GM21737 (cell line): Measurements from ENCODE around the gene GRK4.
"Not testable (repeated sequence)": the region's sequence is repeated elsewhere in the genome, so short reads cannot be mapped to it uniquely, and the experiment has no call there.

Experiments
- ATAC-seq: cut with Tn5 transposase; IDR thresholded peaks from one replicate; pipeline ENCODE4 v1.9.1; 2021; ENCODE audit warnings: mild to moderate bottlenecking, moderate library complexity; ENCODE audit not compliant: unreplicated experiment

Gene GRK4

DNA sequence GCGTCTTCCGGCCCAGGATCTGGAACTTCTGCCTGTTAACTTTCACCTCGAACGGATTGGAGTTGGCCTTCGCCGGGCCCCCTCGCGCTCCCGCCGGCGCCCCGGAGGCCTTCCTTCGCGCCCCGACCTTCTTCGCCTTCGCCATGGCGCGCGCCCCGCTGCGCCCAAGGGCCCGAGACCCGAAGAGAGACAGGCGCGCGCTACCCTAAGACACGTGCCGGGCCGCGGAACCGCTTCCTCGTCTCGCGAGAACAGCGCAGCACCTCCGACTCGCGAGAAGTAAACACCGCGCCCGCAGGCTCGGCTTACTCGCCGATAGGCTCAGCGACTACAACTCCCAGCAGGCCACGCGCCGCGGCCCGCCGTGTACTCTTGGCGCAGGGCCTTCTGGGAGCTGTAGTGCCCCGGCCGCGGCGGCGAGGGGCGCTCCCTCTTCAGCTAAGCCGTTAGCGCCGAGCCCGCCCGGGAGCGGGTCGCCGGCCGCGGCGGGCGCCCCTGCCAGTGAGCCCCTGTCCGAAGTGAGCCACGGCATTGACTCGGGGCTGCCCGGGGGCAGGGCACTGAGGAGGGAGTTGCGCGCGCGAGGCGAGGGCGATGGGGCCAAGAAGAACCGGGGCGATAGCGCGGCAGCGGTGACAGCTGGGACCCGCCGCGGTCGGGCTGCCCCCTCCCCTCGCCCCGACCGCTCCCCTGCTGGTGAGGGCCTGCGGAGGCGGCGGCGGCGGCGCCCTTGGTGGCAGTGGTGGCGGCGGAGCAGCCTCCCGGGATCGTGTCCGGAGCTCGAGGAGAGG, at the start of gene GRK4, which contains the start of gene NOP14:
Gene GRK4, plus strand, starts transcription at position 397 of the 791 bp plus-strand sequence. CDS start 500 bp downstream, outside the sequence.
Gene NOP14, minus strand, starts transcription at position 232 of the 791 bp plus-strand sequence. Its CDS starts 87 bp downstream, at position 145.
- peak; percentile 89 for ATAC-seq

DNA sequence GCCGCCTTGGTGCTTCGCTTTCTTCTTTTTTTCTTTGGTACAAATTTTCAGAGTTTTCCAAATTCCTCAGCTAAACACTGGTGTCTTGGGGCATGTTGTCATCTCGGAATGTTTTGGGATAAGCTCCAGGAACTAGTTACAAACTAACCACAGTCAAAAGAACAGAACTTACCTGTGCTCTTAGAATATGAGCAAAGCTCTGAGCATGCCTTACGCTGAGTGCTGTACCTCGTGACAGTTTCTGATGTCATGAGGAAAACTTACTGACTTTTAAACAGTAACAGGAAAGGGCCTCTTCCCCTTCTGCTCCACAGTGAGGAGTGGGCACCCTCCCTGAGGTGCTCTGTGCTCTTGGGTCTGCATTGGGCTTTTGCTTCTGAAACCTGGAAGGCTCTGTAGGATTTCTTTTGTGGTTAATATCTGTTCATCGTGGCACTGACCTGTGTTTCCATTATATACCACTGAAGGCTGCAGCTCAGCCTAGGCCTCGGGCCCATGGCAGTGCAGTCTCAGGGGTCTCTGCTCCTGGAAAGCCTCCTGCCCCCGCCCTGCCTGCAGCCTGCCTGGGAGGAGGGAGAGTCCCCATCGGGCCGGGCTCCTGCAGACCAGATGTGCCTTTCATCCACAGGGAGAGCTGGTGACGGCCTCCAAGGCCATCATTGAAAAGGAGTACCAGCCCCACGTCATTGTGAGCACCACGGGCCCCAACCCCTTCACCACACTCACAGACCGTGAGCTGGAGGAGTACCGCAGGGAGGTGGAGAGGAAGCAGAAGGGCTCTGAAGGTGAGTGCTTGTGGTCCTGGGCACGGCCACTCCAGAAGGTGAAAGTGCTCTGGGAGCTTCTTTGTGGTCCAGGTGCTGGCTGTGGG, 48.9 kb upstream of the GRK4 start:
- no peak for ATAC-seq

DNA sequence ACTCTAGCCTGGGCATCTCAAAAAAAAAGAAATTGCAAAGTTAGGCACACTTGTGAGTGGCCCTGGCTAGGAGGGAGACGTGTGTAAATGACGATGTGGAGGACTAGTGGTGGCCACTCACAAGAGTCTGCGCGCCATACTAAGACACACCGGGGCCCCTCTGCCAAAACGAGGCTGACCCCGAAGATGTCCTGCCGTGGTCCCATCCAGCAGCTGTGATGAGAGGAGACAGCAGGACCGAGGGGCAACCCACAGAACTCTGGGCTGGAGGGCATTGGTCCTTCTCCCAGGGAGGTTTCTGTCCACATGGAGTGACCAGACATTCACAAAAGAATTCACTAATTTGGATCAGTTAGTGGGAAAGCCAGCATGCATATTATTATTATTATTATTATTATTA, 47.6 kb upstream of the GRK4 start:
- ATAC-seq: no peak

DNA sequence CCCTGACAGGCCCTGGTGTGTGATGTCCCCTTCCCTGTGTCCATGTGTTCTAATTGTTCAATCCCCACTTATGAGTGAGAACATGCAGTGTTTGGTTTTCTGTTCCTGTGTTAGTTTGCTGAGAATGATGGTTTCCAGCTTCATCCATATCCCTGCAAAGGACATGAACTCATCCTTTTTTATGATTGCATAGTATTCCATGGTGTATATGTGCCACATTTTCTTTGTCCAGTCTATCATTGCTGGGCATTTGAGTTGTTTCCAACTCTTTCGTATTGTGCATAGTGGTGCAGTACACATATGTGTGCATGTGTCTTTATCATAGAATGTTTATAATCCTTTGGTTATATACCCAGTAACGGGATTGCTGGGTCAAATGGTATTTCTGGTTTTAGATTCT, 46.7 kb upstream of the GRK4 start:
- not testable (repeated sequence) for ATAC-seq

DNA sequence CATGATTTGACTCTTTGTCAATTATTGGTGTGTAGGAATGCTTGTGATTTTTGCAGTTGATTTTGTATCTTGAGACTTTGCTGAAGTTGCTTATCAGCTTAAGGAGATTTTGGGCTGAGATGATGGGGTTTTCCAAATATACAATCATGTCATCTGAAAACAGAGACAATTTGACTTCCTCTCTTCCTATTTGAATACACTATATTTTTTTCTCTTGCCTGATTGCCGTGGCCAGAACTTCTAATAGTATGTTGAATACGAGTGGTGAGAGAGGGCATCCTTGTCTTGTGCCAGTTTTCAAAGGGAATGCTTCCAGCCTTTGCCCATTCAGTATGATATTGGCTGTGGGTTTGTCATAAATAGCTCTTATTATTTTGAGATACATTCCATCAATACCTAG, 45.1 kb upstream of the GRK4 start:
- ATAC-seq: not testable (repeated sequence)

DNA sequence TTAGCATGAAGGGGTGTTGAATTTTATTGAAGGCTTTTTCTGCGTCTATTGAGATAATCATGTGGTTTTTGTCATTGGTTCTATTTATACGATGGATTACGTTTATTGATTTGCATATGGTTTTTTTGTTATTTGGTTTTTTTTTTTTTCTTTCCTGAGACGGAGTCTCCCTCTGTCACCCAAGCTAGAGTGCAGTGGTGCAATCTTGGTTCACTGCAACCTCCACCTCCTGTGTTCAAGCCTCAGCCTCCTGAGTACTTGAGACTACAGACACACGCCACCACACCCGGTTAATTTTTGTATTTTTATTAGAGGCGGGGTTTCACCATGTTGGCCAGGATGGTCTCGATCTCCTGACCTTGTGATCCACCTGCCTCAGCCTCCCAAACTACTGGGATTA, 44.7 kb upstream of the GRK4 start:
- not testable (repeated sequence) for ATAC-seq

DNA sequence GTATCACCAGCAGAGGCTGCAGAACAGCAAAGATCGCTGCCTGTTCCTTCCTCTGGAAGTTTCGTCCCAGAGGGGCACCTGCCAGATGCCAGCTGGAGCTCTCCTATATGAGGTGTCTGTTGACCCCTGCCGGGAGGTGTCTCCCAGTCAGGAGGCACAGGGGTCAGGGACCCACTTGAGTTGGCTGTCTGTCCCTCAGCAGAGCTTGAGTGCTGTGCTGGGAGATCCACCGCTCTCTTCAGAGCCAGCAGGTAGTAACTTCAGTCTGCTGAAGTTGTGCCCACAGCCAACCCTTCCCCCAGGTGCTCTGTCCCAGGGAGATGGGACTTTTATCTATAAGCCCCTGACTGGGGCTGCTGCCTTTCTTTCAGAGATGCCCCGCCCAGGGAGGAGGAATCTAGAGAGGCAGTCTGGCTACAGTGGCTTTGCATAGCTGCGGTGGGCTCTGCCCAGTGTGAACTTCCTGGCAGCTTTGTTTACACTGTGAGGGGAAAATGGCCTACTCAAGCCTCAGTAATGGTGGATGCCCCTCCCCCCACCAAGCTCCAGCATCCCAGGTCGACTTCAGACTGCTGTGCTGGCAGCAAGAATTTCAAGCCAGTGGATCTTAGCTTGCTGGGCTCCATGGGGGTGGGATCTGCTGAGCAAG, 40.8 kb upstream of the GRK4 start:
- ATAC-seq: not testable (repeated sequence)

DNA sequence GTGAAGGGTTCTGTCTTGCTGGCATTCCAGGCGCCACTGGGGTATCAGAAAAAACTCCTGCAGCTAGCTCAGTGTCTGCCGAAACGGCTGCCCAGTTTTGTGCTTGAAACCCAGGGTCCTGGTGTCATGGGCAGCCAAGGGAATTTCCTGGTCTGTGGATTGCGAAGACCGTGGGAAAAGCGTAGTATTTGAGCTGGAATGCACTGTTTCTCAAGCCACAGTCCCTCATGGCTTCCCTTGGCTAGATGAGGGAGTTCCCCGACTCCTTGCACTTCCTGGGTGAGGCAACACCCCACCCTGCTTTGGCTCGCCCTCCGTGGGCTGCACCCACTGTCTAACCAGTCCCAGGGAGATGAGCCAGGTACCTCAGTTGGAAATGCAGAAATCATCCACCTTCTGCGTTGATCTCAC, 40.2 kb upstream of the GRK4 start:
- no peak for ATAC-seq

DNA sequence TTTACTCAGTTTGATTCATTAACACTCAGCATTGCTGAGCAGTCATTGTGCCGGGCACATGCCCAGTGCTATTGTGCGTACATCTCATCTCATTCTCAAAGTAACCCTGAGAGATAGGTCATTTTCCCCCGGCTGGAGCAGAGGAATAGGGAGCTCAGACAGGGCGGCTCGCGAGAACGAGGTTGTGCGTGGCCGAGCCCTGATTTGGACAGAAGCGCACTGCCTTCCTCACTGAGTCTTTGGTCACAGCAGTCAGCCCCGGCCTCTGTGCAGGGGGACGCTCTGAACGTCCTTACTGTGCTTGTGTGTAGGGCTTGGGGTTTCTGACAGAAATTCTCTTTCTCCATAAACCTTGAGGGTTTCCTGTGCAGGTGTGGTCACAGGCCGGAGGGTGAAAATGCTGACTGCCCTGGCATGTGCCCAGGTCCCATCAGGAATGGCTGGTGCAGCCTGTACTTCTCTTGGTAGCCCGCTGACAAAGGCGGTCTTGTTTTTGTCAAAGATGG, 39.6 kb upstream of the GRK4 start:
- no peak for ATAC-seq

DNA sequence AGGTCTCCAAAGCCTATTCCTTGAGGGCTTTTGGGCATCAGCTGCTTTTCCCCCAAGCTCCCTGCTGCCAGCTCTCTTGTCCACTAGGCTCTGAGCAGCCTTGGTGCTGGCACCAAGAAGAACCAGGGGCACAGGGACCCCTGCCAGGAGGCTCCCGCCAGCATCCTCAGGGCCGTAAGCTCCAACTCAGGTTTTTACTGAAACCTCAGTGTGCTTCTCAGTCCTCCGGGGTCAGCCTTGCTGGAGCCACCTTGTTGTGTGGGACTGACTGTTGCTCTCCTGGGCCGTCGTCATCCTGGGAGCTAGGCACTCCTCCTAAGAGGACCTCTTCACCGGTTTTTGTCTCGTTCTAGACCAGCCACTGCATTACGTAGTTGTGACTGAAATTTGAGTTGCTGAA, 39.1 kb upstream of the GRK4 start:
- no peak for ATAC-seq

DNA sequence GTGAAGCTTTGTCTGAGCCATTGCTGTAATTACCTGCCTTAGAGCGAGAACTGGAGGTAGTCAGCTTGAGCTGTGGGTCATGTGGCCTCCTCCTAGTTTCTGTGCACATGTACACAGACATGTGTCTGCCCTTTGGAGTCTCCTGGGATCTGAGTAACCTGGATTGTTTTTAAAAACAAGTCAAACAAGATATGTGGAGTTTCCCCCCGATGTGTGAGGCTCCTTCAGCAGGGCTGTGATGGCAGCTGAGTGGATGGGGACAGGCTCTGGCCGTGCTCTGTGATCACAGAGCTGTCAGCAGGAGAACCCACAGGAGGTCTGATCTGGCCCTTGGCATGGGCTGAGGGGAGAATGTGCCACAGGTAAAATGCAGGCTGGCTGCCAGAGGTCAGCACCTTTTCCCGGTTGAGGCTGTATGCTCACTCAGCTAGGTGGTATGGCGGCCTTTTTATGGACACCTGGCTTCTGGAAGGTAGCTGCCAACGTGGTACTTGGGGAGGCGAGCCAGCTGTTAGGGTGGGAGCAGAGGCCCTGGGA, 38.5 kb upstream of the GRK4 start:
- ATAC-seq: no peak

DNA sequence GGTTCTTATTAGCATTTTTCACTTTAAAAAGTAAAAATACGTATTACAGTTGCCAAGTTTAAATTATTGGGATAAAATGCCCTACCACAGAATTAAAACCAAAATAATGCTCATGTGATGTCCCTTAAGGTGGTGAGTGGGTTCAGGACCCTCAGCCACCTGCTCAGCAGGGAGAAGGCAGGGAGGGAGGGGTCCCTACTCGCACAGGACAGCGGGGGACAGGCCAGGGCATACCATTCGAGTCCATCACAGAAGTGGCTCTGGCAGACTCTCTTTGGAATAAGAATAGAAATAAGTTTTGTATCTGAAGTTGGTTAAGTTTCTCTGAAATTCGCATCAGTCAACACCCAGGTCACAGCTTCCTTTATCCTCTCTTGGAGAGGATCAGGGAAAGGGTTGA, 37.9 kb upstream of the GRK4 start:
- ATAC-seq: no peak

DNA sequence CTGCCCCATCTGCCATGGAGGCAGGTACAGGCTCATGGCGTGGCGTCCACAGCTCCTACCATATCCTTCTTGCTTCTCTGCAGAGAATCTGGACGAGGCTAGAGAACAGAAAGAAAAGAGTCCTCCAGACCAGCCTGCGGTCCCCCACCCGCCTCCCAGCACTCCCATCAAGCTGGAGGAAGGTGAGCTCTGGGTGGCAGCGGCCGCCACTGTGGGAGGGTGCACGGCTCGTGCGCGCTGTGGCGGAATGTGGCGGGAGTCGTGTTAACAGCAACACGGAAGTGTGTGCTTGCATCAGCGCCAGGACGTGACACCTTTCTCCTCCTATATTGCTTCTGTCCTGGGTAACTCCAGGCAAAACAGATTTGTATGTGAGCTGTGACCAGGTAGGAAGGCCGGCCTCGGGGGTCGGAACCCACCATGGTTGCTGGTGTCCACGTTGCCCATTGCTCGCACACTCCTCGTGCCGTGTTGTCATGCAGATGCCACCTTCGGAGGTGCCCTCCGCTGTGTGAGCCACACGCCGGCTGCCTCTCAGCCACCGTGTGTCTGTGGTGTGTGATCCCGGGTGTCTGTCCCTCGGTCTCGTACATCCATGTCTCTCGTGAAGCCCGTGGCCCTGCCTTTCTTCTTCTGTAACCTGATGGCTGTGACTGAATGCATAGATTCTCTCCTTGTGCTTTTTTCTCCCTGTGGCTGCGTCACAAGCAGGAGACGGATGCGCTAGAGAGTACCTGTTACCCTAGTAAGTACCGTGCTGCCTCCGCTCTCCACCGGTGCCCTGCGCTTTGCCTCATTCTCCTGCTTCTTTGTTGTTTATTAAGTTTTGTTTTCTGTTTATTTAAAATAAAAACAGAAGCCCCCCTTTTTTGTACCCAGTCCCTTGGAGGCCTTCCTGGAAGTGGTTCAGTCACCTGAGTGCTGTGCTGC, 37.2 kb upstream of the GRK4 start:
- ATAC-seq: no peak

DNA sequence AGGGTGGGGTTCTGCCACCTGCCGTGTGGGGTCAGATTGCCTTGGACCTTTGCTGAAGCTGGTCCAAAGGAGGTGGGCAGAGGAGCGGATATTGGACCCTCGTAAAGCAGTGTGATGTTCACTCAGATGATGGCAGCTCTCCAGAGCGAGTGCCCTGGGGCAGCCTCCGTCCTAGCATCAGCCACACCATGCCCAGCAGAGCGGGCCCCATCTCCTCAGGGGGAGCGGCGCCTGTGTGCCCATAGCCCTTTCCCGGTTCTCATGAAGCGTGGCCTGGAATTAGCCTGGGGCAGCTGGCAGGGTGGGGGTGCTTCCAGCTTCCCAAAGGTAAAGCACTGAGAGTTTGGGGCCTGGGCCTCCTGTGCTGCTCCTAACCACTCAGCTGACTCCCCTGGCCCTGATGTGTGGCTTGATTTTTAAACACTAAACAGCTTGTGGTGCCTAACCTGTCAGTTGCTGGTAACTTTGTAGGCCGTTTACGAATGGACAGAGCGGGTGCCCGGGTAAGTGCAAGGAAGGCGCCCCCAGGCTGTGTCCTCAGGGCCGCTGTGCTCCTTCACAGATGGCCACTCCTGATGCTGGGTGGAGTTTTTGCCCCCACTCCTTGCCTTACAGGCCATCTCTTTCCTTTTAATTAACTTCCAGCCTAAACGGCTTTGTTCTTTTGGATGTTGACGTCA, 36.2 kb upstream of the GRK4 start:
- no peak for ATAC-seq

DNA sequence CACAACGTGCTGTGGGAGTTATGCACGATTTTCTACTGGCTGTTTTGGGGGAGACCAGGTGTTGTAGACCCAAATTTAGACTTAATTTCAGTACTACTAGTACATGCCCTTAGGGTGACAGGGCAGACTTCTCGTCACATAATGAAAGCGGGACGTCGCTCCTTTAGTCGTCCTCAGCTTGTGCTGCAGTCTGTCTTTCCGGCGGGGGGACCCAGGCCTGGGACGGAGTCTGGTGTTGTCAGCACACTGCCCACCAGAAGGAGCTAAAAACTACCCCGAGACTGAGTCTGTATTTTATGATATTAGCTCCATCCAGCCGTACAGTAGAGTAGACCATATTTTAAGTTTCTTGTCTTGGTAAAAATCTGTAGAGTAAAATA, 35.7 kb upstream of the GRK4 start:
- no peak for ATAC-seq

DNA sequence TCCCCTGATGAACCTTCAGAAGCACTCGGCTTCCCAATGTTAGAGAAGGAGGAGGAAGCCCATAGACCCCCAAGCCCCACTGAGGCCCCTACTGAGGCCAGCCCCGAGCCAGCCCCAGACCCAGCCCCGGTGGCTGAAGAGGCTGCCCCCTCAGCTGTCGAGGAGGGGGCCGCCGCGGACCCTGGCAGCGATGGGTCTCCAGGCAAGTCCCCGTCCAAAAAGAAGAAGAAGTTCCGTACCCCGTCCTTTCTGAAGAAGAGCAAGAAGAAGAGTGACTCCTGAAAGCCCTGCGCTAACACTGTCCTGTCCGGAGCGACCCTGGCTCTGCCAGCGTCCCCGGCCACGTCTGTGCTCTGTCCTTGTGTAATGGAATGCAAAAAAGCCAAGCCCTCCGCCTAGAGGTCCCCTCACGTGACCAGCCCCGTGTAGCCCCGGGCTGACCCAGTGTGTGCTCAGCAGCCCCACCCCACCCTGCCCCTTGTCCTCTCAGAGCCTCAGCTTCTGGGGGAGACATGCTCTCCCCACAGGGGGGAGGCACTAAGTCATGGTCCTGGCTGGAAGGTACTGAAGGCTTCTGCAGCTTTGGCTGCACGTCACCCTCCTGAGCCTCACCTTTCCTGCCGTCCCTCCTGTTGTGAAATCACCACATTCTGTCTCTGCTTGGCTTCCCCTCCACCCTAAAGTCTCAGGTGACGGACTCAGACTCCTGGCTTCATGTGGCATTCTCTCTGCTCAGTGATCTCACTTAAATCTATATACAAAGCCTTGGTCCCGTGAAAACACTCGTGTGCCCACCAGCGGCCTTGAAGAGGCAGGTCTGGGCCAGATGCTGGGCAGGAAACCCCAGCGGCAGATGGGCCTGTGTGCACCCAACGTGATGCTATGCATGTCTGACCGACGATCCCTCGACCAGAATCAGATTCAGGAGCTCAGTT, 34.9 kb upstream of the GRK4 start:
- ATAC-seq: no peak

DNA sequence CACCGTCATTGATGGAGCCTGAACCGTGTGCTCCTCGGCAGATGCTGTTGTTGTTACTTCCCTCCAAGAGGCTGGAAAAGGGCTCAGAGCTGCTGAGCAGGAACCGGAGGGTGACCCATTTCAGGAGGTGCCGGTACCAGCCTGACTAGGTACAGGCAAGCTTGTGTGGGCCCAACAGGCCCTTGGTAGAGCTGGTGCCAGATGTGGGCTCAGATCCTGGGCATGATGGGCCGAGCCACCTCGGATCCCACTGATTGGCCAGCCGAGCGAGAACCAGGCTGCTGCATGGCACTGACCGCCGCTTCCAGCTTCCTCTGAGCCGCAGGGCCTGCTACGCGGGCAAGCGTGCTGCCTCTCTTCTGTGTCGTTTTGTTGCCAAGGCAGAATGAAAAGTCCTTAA, 33.9 kb upstream of the GRK4 start:
- ATAC-seq: no peak

DNA sequence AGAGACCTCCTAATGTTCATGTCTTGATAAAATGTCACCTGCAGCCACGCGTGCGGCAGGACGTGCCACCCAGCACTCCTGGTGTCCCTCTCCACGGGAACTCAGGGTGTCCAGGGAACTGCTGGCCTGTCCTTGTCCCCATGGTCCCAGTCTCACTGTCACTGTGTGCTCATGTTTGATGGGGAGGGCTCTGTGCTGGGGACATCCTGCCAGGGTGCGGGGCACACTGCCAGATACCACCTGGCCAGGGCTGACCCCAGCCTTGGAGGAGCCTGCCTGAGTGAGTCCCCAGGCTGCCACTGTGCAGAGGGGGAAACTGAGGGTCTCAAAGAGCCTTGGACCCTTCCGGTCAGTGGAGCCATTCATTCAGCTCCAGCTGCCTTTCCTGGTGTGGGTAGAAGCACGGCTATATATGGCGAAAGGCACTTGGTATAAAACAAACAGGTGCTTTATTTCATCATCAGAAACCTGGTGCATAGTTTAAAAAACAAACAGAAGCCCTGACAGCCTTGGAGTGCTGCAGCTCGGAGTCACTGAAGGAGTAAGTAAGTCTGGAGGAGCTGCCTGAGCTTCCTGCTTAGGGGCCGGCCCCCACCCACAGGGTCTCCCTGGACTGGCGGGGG, 33.1 kb upstream of the GRK4 start:
- no peak for ATAC-seq
